Measurements from ENCODE around the gene ATAD1. TPM values are rescaled to one million over a fixed set of nuclear protein-coding genes. Genes with fewer than 3 reads are reported as not detected.

The ATAD1 gene
- total and polyA plus RNA-seq, 3 donors from 2014 or later = 68.5 to 162 (median 107) TPM

GRCh38 chr10:87842776-87843497, 24.9 kb upstream of the ATAD1 start:
- intact Hi-C loops (cut with DNase I; ENCODE audit: low total_unique reads) = no loop called here
- DNase-seq = no peak

GRCh38 chr10:87842220-87842641, 24.2 kb upstream of the ATAD1 start:
- no peak overlapping the region for H3K4me3 ChIP-seq
- no peak overlapping the region for H3K27ac ChIP-seq
- intact Hi-C loops (cut with DNase I; ENCODE audit: low total_unique reads) = no loop called here
- no peak for DNase-seq
- H3K36me3 ChIP-seq (ENCODE audit: low read depth, missing control alignments) = no peaks in the 10 kb centered on the region
- 85 to 92% methylated on average over 1 of the region's 1 CpG for WGBS, 2 donors
- H3K4me1 ChIP-seq = no peaks in the 10 kb centered on the region
- no peaks in the 10 kb centered on the region for H3K27me3 ChIP-seq
- TF ChIP-seq POLR2A (IDR thresholded peaks at IDR 0.05) (no peak), CTCF (IDR thresholded peaks at IDR 0.05) (no peak)
- H3K9me3 ChIP-seq = no peaks in the 10 kb centered on the region

More at GRCh38 chr10:87842776-87843497, 24.9 kb upstream of the ATAD1 start:
- Histone ChIP-seq H3K4me3 (no peak overlapping the region), H3K27me3 (no peaks in the 10 kb centered on the region), H3K36me3 (ENCODE audit: low read depth, missing control alignments) (no peaks in the 10 kb centered on the region), H3K27ac (no peak overlapping the region), H3K4me1 (no peaks in the 10 kb centered on the region), H3K9me3 (no peaks in the 10 kb centered on the region)
- TF ChIP-seq POLR2A (IDR thresholded peaks at IDR 0.05) (no peak), CTCF (IDR thresholded peaks at IDR 0.05) (no peak)

GRCh38 chr10:87841186-87841585, 23.2 kb upstream of the ATAD1 start:
- H3K27me3 ChIP-seq = no peaks in the 10 kb centered on the region
- no peaks in the 10 kb centered on the region for H3K9me3 ChIP-seq
- H3K27ac ChIP-seq = no peak overlapping the region
- TF ChIP-seq CTCF (IDR thresholded peaks at IDR 0.05) (no peak), POLR2A (IDR thresholded peaks at IDR 0.05) (no peak)
- DNase-seq = no peak
- 86 to 92% methylated on average over 3 of the region's 3 CpGs for WGBS, 2 donors
- H3K36me3 ChIP-seq (ENCODE audit: low read depth, missing control alignments) = no peaks in the 10 kb centered on the region
- H3K4me1 ChIP-seq = no peaks in the 10 kb centered on the region
- no peak overlapping the region for H3K4me3 ChIP-seq
- intact Hi-C loops (cut with DNase I; ENCODE audit: low total_unique reads) = no loop called here

- H3K4me3 ChIP-seq = no peak overlapping the region
- no peaks in the 10 kb centered on the region for H3K9me3 ChIP-seq
- H3K27ac ChIP-seq = no peak overlapping the region
- 88 to 93% methylated on average over 2 of the region's 2 CpGs for whole genome bisulfite sequencing, 2 donors
- no peak for TF ChIP-seq POLR2A (IDR thresholded peaks at IDR 0.05)
- TF ChIP-seq CTCF (IDR thresholded peaks at IDR 0.05) = no peak
- intact Hi-C loops (cut with DNase I; ENCODE audit: low total_unique reads) = no loop called here
- H3K4me1 ChIP-seq = no peaks in the 10 kb centered on the region
- no peaks in the 10 kb centered on the region for H3K36me3 ChIP-seq (ENCODE audit: low read depth, missing control alignments)
- no peaks in the 10 kb centered on the region for H3K27me3 ChIP-seq
- DNase-seq = no peak
Measured at GRCh38 chr10:87838650-87839049, 20.6 kb upstream of the ATAD1 start.

GRCh38 chr10:87837445-87837844, 19.4 kb upstream of the ATAD1 start:
- no peak for TF ChIP-seq POLR2A (IDR thresholded peaks at IDR 0.05)
- no peak for TF ChIP-seq CTCF (IDR thresholded peaks at IDR 0.05)
- Histone ChIP-seq H3K9me3 (no peaks in the 10 kb centered on the region), H3K4me1 (no peaks in the 10 kb centered on the region), H3K4me3 (no peak overlapping the region), H3K27ac (no peak overlapping the region), H3K27me3 (no peaks in the 10 kb centered on the region), H3K36me3 (ENCODE audit: low read depth, missing control alignments) (no peaks in the 10 kb centered on the region)
- DNase-seq = no peak
- intact Hi-C loops (cut with DNase I; ENCODE audit: low total_unique reads) = no loop called here

All from testis (tissue), 3 donors.